Fibroblast of the conjunctiva (primary cell): ENCODE data around the gene PLBD1.

Experiments
- DNase-seq: peaks from one replicate; pipeline ENCODE4 v3.0.0-alpha.2; 2010; ENCODE audit warnings: low read depth

The PLBD1 gene

DNA sequence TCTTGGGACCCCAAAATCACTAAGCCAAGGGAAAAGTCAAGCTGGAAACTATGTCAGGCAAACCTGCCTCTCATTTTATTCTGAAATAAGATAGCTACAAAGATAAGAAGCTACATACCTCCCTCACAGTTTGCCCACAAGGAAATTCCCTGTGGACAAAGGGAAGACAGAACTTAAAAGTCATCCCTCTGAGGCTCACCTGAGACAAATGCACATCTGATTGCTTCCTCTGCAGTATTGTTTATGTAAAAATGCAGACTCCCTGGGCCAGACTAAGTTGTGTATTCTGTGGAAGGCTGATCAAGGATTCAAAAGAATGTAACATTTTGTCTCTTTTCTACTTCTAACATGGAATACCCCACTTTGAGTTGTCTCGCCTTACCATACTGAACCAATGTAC is 2.5 kb upstream of the PLBD1 start:
- no peak for DNase-seq

DNA sequence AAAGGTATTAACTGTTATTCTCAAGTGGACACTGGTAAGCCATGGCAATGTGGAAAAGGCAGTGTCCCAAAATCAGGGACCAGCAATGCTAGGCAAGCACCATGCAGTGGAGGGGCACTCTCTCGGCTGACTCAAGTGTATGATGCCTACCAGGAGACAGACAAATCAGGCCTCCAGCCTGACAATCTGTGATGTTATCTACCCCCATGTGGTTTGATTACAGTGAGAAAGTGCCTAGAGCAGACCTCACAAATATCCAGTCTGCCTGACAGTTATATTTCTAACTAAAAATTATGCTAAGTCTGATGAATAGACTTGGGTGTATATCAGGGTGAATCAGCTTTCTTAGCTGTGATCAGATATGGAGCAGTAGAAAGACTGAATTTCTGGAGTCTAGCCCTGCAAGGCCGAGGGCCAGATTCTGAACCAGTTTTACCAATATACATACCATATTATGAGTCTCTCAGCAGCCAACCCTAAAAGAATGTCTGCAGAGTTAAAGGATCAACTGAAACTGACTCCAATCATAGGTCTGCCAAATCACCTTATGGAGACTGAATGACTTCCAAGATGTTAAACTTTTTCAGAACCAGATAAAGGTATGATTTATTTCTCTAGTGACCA is 3.2 kb downstream of the PLBD1 start:
- DNase-seq, result no peak

DNA sequence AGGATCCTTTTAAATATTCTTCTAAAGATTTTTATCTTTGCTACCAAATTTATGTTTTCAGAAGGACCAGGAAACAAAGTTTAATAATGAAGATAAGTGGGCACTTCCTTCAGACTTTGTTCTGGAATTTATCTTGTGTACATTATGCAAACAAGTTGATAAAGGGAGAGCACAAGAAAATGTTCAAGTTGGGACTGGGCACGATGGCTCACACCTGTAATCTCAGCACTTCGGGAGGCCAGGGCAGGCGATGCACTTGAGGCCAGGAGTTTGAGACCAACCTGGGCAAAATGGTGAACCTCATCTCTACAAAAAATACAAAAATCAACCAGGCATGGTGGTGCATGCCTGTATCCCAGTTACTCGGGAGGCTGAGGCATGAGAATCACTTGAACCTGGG is 4.6 kb downstream of the PLBD1 start:
- DNase-seq, result no peak

DNA sequence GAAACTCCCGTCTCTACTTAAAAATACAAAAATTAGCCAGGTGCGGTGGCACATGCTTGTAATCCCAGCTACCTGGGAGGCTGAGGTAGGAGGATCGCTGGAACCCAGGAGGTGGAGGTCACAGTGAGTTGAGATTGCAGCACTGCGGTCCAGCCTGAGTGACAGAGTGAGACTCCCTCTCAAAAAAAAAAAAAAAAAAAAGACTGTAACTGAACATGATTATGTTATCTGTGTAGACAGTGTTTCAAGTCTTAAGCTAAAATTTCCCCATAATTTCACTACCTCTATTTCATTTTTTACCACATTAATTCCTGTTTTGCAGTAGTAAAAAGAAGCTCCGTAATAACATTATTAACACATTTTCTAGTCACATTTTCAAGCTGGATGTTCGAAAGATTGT is 5.4 kb downstream of the PLBD1 start:
- DNase-seq, result no peak

DNA sequence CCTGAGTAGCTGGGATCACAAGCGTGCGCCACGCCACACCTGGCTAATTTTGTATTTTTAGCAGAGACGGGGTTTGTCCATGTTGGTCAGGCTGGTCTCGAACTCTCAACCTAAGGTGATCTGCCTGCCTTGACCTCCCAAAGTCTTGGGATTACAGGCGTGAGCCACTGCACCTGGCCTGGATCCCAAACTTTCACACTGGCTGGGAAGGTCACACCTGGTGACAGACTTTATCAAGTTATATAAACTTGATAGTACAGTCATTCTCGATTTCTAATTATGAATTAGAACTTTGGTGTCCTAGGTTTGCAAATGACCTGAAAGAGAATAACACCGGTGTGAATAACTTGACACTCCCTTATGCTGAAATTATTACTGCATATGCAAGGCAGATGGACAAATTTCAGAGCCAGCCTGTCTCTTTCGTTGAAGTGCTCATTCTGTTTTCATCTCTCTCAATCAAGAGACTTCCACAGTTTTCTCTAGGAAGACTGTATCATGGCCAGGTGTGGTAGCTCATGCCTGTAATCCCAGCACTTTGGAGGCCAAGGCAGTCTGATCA is 5.9 kb downstream of the PLBD1 start:
- no peak for DNase-seq

DNA sequence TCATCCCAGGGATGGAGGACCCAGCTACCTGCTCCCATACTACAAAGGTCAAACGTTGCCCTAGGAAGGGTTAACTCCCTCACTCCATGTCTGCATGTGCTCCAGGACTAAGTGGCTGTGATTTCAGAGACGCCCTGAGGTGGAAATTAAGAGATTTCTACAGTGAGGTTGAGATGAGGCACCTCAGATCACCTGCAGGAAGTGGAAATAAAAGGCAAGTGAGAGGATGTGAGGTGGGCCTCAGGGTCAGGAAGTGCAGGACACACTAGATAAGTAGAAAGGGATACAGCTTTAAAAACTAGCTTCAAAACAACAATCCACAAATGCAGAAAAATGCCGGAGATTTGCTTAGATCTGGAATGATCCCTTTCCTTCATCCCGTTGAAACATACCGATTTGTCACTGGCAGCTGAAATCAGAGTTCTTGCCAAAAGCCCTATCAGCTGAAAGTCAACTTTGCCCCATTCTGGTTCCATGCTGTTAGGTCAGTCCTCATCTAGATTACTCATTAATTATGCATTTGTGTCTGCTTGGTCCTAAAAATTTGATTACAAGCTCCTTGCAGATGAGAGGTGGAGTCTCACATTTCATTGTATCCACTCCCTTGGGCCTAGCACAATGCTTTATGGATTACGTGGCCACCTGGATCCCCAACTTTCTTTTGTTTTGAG is 6.6 kb downstream of the PLBD1 start:
- no peak for DNase-seq

DNA sequence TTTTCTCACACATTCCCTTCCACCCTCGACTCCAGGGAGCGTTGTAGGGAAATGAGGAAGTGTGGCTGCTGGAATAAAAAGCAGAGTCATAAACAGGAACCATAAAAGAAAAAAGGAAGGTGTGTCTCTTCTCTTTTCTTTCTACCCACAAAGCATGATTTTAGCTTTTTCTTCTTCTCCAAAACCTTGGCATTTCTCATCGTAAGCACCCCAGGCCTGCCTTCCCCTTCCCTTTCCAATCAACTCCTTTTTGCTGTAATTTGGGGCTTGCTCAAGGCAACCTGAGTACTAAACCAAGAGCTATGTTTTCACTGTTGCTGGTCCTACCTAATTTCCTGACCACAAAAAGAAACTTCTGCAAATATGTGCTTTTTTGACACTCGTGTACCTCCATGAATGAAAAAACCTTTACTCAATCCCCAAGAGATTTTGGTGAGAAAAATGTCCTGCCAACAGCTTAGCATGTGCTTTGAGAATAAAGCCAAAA is 9.2 kb downstream of the PLBD1 start:
- no peak for DNase-seq

DNA sequence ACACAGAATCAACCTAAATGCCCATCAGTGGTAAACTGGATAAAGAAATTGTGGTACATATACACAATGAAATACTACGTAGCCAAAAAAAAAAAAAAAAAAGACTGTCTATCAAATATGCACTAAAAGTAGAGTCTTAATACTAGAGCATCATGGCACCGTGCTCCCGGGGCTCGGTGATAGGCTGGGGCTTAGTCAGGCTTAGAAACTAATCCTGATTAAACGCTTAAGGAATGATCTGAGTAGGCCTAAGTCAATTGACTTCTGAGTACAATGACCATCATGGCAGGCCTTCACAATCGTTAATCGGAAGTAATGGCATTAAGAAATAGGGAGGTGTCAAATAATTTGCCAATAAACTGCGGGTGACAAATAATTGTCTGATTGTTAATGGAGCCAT is 9.7 kb downstream of the PLBD1 start:
- DNase-seq, result no peak

DNA sequence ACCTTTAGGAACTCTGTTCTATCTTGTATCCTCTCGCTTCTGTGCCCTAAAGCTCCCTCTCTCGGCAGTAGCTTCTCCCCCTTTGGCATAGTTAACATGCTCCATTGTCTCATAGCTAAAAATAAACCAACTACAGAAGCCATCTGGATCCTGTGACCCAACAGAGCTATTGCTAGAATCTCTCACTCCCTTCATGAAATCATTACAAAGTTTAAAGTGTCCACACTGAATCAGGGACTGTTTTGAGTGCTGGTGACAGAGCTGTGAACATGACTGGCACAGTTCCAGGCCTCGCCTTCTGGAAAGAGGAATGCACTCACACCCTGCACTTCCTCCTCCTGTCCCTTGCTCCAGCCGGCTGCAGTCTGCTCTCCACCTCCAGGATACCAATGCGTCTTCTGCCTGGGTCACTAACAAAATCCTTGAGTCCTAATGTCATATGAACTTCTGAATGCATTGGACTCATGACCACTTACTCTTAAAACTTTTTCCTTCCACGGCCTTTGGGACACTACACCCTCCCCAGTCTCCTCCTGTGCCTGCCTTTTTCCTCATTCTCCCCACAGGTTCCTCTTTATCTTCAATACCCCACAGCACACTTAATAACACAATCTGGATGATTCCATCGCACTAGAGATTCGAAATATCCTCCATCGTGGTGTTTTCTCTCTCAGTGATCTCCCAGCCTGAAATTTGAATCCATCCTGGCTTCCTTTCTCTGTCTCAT is 13.2 kb downstream of the PLBD1 start:
- no peak for DNase-seq

DNA sequence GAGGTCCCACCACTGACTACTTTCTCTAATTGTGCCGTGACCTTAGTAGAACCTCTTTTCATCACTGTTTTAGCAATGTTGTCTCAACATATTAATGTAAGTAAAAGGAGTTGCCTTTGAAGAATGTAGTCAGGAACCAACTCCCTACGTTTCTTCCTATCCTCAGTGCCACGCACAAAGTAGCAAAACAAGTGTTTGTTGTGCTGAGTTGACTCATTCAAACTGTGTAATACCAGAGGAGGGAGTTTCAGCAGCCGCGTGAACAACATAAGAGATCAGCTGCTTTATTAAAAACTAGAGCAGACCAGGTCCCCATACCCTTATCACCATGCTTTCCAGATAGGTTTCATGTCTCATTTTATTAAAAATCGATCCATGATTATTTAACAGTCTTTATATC is 19.1 kb downstream of the PLBD1 start:
- no peak for DNase-seq

DNA sequence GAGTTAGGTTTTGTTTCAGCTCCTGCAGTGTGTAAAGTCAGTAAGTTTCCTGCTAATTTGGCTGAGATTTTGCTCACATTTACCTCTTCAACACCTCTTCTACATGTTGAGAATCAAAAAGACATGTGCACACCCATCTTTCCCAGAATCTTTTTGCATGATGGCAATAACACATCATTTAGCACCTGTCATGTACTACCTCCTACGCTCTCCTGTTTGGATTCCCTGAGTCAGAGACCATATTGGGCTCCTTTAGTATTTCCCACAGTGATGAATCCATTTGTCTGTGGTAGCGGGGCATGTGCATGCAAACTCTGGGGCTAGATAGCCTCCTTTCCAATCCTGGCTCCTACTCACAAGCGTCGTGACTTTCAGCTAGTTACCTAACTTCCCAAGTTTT is 20.1 kb downstream of the PLBD1 start:
- no peak for DNase-seq

DNA sequence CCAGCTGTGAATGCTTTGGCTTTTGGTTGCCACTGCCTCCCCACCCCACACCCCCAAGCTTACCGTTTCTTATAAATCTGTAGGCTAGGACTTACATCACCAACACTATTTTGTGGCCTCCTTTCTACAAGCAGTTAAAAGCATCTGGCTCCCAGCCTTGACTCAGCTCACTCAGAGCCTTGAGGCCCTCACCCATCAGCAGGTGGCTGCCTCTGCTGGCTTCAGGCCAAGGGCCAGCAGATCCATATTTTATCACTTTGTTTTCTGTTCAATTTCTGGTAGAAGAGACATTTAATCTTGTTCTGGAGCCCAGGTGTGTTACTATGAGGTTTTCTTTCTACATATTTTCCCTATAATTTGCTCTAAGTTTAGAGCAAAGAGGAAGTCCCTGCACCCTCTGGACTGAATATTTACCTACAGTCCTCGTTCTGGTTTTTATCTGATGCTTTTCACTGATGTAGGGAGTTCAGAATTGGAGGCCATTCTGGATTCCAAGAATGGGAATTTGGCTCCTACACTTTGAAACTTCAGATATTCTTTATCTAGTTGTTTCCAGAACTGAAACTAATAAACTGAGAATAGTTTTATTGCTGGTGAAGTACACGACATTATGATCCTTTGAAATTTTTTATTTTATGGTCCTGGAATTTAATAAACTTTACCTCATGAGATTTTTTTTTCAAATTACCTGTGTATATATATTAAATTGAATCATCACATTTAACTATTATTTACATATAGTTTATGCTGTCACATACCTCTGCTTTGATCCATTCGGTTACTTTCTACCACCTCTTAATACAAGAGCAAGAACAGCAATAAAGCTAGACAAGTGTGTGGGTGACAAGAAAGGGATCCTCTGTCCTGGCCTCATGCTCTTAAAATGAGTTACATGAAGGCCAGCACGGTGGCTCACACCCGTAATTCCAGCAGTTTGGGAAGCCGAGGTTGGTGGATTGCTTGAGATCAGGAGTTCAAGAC is 22.2 kb downstream of the PLBD1 start:
- no peak for DNase-seq

DNA sequence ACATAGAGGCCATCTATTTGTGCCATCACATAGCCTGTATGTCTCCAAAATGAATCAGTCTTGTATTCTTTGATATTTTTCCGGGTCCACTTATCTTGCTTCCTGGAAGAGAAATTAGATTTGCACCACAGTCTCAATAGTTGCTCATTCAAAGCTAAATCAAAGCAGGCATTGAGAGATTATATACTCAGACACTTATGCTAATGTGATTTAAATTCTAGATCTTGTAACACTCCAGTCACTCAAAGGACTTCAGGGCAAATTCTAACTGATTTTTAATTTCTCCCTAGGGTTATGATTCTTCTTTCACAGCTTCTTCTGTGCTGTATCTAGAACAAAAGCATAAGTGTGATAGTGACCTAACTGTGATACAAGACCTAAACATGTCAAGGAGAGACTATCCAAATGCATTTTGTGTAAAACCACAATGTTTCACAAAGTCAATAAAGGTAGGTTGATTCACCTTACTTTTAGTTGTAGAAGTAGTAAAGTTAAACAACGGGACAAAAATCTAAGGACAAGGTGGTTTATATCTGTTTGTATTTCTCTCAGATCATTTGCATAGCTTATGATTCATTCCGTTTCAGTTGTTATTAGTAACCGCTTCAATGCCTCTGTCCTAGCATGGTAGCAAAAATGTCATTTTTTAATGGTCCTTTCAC is 26.8 kb downstream of the PLBD1 start:
- DNase-seq, result no peak

DNA sequence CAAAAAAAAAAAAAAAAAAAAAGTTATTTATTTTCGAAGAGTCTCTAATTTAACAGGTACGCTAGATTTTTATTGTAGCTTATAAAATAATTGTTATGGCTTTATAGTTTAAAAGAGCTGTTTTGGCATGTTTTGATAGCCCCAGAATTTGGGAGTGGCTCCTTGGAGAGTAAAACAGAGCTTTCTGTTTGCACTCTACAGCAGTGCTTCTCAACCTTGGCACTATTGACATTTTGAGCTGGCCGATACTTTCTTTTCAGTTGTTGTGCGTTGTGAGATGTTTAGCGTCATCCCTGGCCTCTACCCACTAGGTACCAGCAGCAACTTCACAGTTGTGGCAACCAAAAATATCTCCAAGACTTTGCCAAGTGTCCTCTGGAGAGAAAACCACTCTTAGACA is 30.6 kb downstream of the PLBD1 start:
- DNase-seq, result no peak

DNA sequence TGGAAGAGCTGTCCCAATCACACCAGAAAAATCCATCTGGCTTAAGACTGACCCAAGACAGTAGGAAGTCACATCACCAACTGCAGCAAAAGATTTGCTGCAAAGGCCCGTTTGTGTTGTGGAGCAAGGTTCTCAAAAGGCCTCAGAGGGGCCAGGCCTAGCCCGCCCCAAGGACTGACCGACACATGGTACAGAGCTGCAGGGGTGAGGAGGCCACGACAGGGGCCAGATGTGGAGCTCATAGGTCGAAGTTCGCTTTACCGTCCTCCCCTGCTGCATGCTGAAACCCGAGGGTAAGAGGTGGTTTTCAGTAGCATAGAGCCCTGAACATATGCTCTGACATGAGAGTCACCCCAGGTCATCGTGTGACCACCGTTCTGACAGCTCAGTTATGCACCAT is 35.5 kb downstream of the PLBD1 start:
- DNase-seq, result no peak

DNA sequence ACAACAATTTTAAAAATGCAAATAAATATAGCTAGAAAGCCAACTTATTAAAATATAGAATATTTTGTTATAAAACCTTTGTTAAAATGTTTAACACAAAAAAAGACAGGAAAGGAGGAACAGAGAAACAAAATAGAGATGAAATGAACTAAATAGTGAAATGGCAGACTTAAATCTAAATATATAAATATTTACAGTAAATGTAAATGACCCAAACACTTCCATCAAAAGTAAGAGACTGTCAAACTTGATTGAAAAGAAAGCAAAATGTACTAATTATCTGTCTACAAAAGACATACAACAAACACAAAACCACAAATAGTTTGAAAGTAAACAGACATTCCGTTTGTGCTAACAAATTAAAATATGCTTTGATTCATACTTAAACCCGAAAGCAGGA is 41.7 kb downstream of the PLBD1 start:
- no peak for DNase-seq

DNA sequence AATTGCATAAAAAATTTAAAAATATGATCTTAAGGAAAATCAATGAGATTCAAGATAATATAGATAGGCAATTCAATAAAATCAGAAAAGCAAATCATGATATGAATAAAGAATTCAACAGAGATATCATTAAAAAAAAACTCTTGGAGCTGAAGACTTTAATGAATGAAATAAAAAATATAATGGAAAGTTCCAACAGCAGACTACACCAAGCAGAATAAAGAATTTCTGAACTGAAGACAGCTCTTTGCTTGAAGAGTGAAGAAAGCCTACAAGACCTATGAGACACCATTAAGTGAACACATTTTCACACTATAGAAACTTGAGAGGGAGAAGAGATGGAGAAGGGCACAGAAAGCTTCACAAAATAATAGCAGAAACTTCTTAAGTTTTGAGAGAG is 45.9 kb downstream of the PLBD1 start:
- DNase-seq, result no peak

DNA sequence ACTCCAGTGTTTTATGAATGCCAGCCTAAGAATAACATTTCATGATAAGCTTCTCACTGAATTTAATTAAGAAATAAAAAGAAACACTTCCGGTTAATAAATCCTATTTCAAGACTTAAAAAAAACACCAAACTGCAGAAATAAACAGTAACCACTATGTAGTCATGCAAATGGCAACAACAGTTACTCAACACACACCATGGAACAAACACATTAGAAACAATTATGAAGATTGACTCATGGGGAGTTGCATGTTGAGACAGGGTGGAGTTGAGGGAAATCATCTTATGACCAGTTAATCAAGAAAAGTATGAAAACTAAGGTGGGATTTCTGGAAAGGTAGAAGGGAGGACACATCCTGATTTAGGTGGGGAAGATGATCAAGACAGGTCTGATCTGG is 52.7 kb downstream of the PLBD1 start:
- DNase-seq, result no peak

DNA sequence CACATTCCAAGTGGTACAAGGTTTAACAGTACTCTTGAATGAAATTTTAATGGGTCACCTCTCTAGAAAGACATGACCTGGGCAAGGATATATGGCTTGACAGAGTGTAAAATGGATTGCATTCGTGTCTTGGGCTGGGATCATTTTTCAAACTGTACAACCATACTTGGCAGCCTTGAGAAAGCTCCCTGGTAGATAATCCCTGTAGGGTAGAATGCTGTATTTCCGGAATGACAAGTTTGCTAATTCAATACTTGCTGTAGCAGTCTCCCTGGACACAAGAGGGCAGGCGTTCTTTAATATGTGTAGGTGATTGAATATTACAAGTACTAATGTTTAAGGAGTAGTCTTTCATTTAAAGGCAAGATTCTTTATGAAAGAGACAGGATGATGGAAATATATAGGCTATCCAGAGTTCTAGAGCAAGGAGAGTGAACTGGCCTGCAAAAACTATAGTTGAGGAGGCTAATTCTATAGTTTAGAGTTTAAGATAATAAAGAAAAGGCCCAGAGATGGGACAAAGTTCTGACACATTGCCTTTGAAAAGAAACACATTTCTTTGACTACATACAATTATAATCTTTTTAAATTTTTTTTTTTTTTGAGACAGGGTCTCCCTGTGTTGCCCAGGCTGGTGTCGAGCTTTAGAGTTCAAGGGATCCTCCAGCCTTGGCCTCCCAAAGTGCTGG is 53.4 kb downstream of the PLBD1 start:
- no peak for DNase-seq

DNA sequence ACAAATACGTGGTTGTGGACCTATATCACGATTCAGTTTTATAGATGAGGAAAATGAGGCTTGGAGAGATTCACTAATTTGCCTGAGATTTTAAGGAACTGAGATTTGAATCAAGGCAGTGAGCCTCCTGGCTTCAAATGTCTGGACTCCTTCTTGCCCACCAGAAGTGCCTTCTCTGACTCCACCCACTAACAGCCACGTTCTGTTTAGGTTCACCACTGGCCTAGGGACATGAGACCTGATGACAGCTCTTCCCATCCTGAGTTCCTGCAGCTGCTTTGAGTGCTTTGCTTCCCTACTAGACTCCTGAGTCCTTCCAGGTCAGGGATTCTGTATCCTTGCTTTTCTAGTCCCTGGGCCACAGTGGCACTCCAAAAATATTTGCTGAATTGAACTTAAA is 57.1 kb downstream of the PLBD1 start:
- DNase-seq, result no peak
